Stimulated activated CD4-positive, alpha-beta T cell treated with anti-CD3 and anti-CD28 coated beads, Interleukin-12 subunit alpha, Interleukin-12 subunit beta, amount 100 ng/mL, for 24 hours (primary cell): Measurements from ENCODE around the gene ZNF205.
"Not testable (repeated sequence)": the region's sequence is repeated elsewhere in the genome, so short reads cannot be mapped to it uniquely, and the experiment has no call there.

ENCODE experiments used
- DNase-seq, 2 experiments: peaks; one replicate each; pipeline ENCODE4 v3.0.0-alpha.2; 2020; ENCODE audit warnings: low read depth in 2 of 2

The ZNF205 gene

DNA sequence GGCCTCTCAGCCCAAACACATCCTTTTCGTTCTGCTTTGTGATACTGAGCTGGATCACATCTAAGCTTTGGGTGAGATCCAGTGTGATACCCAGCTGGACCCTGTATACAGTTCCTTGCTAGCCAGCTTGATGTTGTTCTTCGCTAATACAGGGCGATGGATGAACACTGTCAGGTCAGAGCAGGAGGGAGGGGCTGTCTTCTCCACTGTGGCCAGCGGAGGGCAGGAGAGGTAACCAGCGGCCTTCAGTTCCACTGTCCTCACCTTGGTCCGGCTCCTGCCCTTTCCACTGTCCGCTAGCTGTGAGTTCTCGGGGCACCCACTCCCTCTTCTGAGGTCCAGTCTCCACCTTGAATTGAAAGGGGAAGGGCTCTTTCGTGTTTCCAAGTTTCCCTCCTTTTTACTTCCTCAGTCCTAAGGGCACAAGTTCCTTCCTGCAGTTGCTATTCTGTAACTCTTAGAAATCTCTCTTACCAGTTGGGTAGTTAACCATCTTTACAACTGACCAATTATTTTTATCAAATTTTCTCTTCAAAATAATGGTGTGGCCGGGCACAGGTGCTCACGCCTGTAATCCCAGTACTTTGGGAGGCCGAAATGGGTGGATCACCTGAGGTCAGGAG lies 19.5 kb downstream of the ZNF205 start:
- DNase-seq: peak in 1 of 2 experiments; percentile 36

- no peak for DNase-seq
Measured at GRCh38 chr16:3133844-3134243, 21.5 kb downstream of the ZNF205 start.

GRCh38 chr16:3134338-3135125 lies 22.1 kb downstream of the ZNF205 start, which contains the start of gene ZNF213:
Gene ZNF213 (plus strand): TSS chr16:3135029. CDS start chr16:3137281, 2,252 bp downstream.
- peak; percentile 82 to 88 for DNase-seq

- no peak for DNase-seq
Measured at GRCh38 chr16:3135126-3135715, 22.8 kb downstream of the ZNF205 start.

DNA sequence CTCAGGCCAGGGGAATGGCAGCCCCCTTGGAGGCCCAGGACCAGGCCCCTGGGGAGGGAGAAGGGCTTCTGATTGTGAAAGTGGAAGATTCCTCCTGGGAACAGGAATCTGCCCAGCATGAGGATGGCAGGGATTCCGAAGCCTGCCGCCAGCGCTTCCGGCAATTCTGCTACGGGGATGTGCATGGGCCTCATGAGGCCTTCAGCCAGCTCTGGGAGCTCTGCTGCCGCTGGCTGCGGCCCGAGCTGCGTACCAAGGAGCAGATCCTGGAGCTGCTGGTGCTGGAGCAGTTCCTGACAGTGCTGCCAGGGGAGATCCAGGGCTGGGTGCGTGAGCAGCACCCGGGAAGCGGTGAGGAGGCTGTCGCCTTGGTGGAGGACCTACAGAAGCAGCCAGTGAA lies 24.9 kb downstream of the ZNF205 start:
- no peak for DNase-seq

GRCh38 chr16:3138342-3138741 lies 26.0 kb downstream of the ZNF205 start:
- DNase-seq: no peak

GRCh38 chr16:3138823-3139426 lies 26.5 kb downstream of the ZNF205 start:
- no peak for DNase-seq

GRCh38 chr16:3139561-3139960 lies 27.2 kb downstream of the ZNF205 start:
- not testable (repeated sequence) for DNase-seq

- no peak for DNase-seq
Measured at GRCh38 chr16:3140603-3141427, 28.4 kb downstream of the ZNF205 start.

DNA sequence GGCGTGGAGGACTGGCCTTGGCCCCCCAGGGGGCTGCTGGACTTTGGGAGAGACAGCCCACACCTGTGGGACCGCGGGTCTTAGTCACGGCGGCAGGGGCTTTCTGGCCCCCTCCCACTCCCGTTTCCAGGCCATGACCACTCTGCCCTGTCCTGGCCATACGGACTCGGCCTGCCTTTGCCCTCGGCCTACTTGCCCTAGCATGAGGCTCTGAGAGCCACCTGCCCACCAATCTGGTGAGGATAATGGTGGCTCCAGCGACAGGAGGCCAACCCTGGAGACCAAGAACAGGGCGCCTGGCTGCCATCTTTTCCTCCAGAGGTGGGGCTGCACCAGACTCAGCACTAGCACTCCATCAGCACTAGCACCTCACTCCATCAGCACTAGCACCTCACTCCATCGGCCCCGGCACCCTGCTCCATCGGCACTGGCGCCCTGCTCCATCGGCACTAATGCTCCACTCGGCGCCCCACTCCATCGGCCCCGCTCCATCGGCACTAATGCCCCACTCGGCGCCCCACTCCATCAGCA lies 29.5 kb downstream of the ZNF205 start:
- no peak for DNase-seq

DNA sequence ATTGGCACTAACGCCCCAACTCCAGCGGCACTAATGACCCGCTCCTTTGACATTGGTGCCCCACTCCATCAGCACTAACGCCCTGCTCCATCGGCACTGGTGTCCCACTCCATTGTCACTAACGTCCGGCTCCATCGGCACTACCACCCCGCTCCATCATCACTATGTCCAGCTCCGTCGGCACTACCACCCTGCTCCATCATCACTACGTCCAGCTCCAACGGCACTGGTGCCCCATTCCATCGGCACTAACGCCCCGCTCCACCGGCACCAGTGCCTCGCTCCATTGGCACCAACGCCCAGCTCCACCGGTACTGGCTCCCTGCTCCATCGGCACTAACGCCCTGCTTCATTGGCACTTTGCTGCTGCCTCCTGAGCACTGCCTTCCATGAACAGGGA lies 29.9 kb downstream of the ZNF205 start:
- DNase-seq: no peak

- DNase-seq: no peak
Measured at GRCh38 chr16:3142770-3143169, 30.4 kb downstream of the ZNF205 start.

DNA sequence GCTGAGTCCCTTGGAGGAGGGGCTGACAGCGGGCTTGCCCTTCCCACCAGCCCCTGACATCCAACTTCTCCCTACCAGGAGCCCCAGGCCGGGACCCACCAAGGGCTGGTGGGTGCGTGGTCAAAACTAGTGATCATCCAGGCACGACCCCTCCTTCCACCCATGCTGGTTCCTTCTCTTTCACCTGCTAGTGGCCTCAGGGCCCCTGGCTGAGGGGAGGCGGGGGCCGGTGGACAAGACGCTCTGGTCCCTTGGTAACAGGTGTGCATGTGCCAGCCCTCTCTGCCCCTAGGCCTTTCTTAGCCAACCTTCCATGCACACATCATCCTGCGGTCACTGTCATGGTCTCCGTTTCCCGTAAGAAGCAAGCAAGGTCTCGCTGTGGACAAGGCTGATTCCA lies 30.8 kb downstream of the ZNF205 start:
- DNase-seq: no peak

DNA sequence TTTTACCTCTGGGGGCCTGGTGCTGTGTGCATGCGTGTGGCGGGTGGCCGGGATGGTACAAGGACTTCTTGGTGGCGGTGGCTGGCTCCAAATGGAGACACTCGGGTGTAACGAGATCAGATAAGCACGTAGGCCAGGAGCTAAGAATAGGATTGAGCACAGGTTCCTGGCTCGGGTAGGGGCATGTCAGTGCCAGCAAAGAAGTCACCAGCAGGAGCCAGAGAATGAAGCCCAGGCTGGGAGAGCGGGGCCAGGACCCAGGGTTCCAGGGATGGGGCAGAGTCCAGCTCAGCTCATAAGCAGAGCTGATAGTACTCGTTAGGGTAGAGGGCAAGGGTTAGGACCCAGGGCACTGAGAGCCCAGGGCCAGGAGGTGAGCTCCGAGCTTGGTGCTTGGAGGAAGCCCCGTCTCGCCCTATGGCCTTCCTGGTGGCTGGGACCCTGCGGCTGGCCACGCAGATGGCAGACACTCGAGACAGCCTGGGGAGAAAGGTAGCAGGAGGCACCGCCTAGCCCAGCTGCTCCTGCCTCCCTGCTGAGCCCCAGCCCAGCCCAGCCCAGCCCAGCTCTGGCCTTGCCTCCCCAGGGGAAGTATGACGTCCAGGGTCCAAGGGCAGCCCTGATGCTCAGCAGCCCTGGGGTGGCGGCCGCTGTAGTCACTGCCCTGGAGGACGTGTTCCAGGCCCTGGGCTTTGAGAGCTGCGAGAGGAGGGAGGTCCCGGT lies 31.4 kb downstream of the ZNF205 start:
- DNase-seq: no peak

GRCh38 chr16:3144321-3144983 lies 32.1 kb downstream of the ZNF205 start:
- no peak for DNase-seq

- DNase-seq: no peak
Measured at GRCh38 chr16:3145151-3145550, 32.8 kb downstream of the ZNF205 start.

DNA sequence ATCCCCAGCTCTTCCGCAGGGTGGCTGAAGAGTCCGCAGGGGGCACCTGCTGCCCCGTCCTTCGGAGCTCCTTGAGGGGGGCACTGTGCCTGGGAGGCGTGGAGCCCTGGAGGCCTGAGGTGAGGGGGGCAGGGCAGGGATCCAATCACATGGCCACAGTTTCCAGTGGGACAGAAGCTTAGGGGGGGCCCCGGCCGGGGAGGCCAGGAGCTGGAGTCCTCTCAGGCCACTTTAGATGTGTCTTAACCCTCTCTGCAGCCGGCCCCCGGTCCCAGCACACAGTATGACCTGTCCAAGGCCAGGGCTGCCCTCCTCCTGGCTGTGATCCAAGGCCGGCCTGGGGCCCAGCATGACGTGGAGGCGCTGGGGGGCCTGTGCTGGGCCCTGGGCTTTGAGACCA lies 33.3 kb downstream of the ZNF205 start:
- no peak for DNase-seq

DNA sequence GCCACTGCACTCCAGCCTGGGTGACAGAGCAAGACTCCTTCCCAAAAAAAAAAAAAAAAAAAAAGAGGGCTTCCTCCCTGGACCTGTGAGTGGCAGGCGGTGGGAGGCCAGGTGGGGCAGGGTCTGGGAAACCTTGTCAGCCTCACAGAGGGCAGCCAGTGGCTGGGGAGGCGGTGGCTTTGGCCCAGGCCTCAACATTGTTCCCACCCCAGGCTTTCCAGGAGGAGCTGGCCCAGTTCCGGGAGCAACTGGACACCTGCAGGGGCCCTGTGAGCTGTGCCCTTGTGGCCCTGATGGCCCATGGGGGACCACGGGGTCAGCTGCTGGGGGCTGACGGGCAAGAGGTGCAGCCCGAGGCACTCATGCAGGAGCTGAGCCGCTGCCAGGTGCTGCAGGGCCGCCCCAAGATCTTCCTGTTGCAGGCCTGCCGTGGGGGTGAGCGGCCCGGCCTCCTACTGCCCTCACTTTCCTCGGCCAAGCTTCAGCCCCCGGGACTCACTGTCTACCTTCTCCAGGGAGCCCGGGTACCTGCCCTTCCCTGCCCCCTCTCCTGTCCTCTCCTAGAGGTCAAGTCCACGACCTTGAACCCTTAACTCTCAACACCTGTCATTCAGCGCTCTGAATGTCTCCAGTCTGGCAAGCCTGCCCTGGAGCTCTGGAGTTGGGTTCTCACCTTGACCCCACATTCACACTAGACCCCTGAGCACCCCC lies 34.8 kb downstream of the ZNF205 start:
- DNase-seq: no peak

- no peak for DNase-seq
Measured at GRCh38 chr16:3147757-3148104, 35.3 kb downstream of the ZNF205 start.
